NB4 (cell line): ENCODE data around the gene AMOTL1.

Experiments
- DNase-seq: peaks from one replicate; pipeline ENCODE4 v3.0.0; 2010; ENCODE audit warnings: low read depth
- H3K4me3 ChIP-seq: one replicate; pipeline ENCODE4 v1.5.1; 2011; ENCODE audit warnings: mild to moderate bottlenecking, low read depth, low read length, moderate library complexity
- CTCF ChIP-seq: IDR thresholded peaks from one replicate; pipeline ENCODE4 v1.5.1; 2012; ENCODE audit warnings: low read depth, low read length
- MAX ChIP-seq: IDR thresholded peaks from 2 replicates; pipeline ENCODE4 v1.6.1; 2011; ENCODE audit warnings: low read depth, low read length
- MYC ChIP-seq: IDR thresholded peaks from 2 replicates; pipeline ENCODE4 v1.6.1; 2011; ENCODE audit warnings: low read depth, low read length
- POLR2A ChIP-seq: IDR thresholded peaks from 2 replicates; pipeline ENCODE4 v1.6.1; 2011; ENCODE audit warnings: mild to moderate bottlenecking; ENCODE audit not compliant: insufficient read length; ENCODE audit errors: extremely low read depth

AMOTL1 gene

GRCh38 chr11:94731880-94732601 lies 36.1 kb upstream of the AMOTL1 start:
- H3K4me3 ChIP-seq, result no peak overlapping the region
- peak; percentile 28 for DNase-seq
- TF ChIP-seq CTCF, result no peak
- TF ChIP-seq MAX, result no peak
- no peak for TF ChIP-seq POLR2A
- no peak for TF ChIP-seq MYC

GRCh38 chr11:94732617-94733281 lies 35.4 kb upstream of the AMOTL1 start:
- TF ChIP-seq MAX (no peak), MYC (no peak), CTCF (no peak), POLR2A (no peak)
- DNase-seq, result no peak
- no peak overlapping the region for H3K4me3 ChIP-seq

GRCh38 chr11:94734563-94735275 lies 33.4 kb upstream of the AMOTL1 start:
- DNase-seq, result peak; percentile 56
- no peak for TF ChIP-seq POLR2A
- TF ChIP-seq MAX, result 0 out of 2 replicates have a peak, but pooled peaks have one; percentile 33
- no peak for TF ChIP-seq MYC
- no peak overlapping the region for H3K4me3 ChIP-seq

GRCh38 chr11:94735907-94736306 lies 32.2 kb upstream of the AMOTL1 start:
- TF ChIP-seq CTCF (no peak), MYC (no peak), MAX (no peak), POLR2A (no peak)

GRCh38 chr11:94737171-94737611 lies 31.0 kb upstream of the AMOTL1 start:
- no peak overlapping the region for H3K4me3 ChIP-seq
- TF ChIP-seq MYC (no peak), CTCF (no peak), POLR2A (no peak), MAX (no peak)
- no peak for DNase-seq

More at GRCh38 chr11:94735907-94736306, 32.2 kb upstream of the AMOTL1 start:
- H3K4me3 ChIP-seq, result no peak overlapping the region
- DNase-seq, result no peak

GRCh38 chr11:94738746-94739145 lies 29.4 kb upstream of the AMOTL1 start:
- no peak for DNase-seq
- H3K4me3 ChIP-seq, result no peak overlapping the region
- TF ChIP-seq POLR2A (no peak), MYC (no peak), MAX (no peak), CTCF (no peak)
